Epithelial cell of prostate (primary cell): Measurements from ENCODE around the gene EFCAB6.
A peak's percentile ranks its signal among the peaks of the same experiment; 100 is the strongest.

ENCODE experiments used
- DNase-seq: peaks from one replicate; pipeline ENCODE4 v3.0.0-alpha.2; 2011; ENCODE audit warnings: low read depth, low spot score
- H3K27ac ChIP-seq: fragments of 450-650 bp; 2 replicates; pipeline ENCODE4 v1.5.1; 2017; ENCODE audit warnings: mild to moderate bottlenecking

Gene EFCAB6

DNA sequence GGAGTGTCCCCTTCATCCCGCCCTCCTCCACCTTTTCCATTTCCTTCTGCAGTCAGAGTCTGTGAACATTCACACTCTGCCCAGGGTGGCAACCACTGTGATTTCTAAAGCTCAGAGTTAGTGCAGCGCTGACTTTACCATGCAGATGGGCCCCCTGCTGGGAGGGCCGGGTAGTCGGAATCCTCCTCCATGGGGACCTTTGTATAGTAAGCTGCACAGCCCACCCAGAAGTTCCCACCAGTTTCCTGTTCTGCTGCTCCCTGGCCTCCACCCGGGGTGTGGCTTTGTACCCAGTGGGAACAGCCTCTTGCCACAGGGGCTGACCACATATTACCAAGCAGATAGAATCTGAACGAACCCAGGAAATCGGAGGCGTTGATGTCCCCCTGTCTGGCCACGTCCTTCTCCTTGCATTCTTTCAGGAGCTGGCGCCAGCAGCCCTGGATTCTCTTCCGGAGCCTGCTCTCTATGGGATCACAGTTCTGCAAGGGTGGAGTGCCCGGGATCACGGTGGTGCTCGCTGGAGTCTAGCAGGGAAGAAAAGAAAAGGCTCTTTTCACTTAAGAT, 275.0 kb downstream of the EFCAB6 start:
- no peak overlapping the region for H3K27ac ChIP-seq
- no peak for DNase-seq

DNA sequence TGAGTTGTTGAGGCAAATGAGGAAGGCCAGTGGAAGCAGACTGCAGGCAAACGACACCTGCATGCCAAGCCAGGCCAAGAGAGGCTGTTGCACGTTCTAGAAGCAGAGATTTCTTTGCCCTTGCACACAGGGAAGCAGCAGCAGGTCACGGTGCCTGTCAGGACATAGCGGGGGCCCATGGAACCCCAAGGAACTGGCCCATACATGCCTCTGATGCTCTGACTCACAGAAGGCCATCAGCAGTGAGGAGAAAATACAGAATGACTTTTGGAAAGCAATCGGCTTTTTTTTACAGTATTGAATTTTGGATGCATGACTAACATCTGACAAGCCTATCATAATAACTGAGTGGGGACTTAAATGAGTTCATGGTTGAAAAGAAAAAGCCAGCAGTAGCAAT, 276.4 kb downstream of the EFCAB6 start:
- H3K27ac ChIP-seq, result peak overlapping the region; percentile 23
- DNase-seq, result peak; percentile 51

DNA sequence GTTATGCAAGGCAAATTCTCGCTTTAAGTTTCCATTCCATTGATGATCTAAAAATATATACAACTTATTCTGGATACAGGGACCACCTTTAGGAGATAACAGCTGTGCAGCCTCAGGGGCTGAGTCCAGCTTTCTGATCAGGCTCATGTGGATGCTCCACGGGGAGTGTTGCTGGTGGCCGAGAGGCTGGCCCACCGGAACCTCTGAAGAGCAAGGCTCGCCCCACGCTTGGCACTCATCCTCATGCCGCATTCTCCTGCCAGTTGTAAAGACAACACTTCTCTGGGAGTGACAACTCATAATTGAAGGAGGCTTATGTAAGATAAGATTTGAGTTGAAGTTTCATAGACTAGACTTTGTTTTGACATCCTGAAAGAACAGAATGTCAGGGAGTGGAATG, 276.8 kb downstream of the EFCAB6 start:
- no peak for DNase-seq
- H3K27ac ChIP-seq, result peak overlapping the region; percentile 23

DNA sequence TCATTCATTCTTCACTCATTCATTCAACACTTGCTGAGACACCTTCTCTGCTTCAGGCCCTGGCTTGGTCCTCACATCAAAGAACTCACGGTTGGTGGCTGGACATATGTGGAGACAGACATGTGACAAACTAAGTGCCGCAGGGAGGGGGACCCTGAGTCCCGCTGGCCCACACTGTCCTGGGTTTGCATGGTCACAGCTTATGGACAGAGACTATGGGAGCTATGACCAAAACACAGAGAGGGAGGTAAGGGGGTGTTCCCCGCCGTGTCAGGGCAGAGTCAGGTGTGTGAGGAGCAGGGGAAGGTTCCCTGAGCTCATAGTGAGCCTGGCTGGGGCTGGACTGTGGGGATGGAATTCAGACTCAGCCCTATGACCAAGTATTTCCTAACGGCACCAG, 277.2 kb downstream of the EFCAB6 start:
- H3K27ac ChIP-seq, result no peak overlapping the region
- DNase-seq, result no peak

DNA sequence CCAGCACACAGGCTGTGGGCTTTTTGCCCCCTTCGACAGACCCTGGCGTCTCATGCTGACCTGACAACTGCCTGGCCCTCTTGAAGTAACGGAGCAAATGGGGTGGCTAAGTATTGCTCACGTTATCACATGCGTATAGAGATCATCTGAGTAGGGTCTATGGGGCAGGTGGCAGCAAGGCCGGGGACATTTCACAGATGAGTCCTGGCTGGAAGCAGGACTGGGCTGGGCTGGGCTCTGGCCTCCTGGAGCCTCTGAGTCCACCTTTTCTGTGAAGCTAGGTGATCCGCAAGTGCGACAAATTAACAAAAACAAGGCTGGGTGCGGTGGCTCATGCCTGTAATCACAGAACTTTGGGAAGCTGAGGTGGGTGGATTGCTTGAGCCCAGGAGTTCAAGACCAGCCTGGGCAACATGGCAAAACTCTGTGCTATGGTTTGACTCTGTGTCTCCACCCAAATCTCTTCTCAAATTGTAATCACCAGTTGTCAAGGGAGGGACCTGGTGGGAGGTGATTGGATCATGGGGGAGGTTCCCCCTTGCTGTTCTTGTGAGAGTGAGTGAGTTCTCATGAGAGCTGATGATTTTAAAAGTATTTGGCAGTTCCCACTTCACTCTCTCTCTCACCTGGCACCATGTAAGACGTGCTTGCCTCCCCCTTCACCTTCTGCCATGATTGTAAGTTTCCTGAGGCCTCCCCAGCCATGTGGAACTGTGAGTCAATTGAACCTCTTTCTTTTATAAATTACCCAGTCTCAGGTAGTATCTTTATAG, 278.3 kb downstream of the EFCAB6 start:
- DNase-seq, result no peak
- no peak overlapping the region for H3K27ac ChIP-seq

DNA sequence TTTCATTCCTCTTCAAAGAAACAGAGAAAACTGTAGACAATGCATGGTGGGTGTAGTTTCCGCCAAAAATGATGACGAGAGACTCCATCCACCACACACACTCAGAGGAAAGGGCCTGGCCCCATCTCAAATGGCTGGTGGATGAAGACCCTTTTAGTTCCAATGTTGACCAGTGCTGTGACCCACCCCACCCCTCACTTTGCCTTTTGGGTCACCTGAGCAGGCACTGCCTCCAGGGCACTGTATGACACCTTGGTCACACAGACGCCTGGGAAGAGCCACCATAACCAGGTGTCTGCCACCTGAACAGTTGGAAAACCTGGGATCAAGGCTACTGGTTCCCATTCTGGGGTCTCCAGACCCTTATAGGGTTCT, 279.0 kb downstream of the EFCAB6 start:
- no peak for DNase-seq
- H3K27ac ChIP-seq, result no peak overlapping the region

DNA sequence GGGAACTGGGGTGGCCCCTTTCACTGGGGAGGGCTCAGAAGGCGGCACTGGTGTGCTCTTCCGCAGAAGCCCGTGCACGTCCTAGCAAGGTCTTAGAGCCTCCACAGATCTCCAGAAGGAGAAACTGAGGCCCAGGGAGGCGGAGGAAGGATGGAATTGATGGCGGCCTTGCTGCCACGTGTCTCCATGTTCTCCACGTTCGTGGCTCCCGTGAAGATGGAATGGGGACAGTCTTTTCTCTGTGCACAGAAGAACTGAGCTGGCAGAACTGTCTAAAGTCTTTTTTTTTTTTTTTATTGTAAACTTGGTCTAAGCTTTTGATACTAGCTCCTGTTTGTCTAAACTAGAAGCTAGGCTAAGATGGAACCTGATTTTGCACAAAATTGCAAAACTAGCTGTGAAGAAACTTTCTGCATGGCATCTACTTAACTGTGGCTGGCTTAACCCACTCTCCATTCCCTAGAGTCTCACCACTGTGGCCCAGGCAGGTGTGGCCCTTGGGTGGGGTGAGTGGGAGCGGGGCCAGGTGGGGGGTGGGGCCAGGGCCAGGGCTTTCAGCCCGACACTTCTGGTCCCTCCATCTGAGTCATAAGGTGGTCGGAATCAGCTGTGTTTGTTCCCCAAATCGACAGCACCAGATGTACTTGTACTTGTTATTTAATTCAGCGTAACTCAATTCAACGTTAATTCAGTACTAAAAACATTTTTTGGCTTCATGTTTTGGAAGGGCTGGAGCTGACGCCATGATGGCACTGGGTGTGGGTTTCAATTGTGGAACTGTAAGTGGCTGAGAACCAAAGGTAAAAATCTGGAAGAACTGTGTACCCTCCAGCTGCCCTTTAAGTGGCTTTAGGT, 279.6 kb downstream of the EFCAB6 start:
- no peak overlapping the region for H3K27ac ChIP-seq
- DNase-seq, result no peak

DNA sequence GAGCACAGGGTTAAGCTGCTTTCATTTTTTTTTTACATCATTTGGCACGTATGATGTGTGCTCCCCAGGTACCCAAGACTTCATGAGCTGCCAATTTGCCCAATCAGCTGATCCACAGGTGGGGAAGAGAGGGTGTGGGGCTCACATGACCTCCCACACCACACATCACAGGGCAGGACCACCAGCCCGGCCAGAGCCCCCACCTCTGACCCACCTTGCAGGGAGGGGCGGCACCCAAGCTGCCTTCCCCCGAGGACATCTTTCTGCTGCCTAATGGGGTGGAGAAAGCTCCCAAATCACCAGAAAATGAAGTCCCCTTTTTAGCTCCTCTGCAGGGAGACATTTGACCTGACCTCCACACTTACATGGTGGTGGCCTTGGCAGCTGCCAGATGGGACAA, 280.5 kb downstream of the EFCAB6 start:
- no peak overlapping the region for H3K27ac ChIP-seq
- DNase-seq, result no peak

DNA sequence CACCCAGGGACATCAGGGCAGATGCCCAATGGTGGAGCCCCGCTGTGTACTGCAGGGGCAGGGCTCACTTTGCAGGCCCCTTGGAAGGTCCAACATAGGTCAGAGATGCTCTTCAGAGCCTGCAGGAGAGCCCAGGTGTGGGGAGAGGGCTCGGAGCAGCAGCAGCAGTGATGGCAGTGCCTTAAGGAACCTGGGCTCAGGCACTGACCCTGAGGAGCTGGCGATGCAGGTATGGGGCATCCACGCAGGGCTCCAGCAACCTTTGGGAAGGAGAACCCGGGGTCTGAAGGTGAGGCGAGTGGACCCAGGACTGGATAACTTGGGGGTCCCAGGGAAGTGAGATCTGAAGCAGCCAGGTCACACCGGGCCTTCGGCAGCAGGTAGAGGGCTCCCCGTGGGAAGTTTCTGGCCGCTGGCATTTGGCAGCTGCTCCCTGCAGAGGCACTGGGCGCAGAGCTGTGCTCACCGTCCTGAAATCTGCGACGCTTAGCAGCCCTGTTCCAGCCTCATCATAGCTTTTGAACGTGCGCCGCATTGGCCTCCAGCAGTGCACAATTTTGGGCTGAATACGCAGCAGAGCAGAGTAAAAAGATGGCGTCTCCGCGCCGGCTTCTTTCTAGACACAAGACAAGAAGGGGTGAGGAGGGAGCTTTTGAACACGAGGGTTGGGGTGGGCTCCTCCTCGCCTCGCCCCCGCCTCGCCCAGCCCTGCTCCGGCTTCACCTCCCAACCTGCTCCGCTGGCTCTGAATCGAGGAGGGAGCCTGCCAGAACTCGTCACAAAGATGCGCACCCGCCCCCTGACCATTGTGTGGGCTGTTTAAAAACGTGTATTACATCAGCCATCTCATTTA, 281.5 kb downstream of the EFCAB6 start:
- no peak for DNase-seq

DNA sequence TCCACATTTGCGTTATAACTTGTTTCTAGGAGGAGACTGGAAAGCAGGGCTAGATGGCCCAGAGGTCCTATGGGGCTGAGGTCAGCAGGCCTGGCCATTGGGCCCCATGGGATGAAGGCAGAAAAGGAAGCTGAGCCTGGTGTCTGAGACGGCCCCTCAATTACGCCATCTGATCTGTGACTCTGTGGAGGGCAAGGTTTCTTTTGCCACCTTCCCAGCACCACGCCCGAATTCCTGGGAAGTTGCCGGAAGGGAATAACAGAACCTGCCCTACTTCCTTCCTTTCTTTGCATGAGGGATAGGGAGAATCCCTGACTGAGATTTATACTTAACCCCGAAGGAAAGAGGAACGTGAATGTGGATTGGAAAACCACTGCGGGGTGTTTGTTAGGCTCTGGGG, 282.2 kb downstream of the EFCAB6 start:
- DNase-seq, result no peak
- H3K27ac ChIP-seq, result peak overlapping the region; percentile 45

More for the DNA sequence above, 281.5 kb downstream of the EFCAB6 start:
- peak overlapping the region; percentile 45 for H3K27ac ChIP-seq

DNA sequence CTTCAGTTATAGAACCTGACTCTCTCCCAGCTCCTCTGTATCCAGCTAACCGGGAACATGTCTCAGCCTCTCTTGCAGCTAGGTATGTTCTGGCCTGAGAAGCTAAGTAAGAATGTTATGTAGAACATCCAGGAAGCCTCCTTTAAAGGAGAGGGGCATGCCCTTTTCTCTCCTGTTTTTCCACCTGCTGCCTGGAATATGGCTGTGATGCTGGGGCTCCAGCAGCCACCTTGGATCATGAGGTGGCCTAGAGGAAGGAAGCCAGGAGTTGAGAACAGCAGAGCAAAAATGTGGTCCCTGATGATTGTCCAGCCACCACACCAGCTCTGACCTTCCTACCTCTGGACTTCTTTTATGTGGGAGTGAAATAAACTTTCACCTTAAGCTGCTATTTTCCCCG, 282.6 kb downstream of the EFCAB6 start:
- no peak overlapping the region for H3K27ac ChIP-seq
- DNase-seq, result no peak

DNA sequence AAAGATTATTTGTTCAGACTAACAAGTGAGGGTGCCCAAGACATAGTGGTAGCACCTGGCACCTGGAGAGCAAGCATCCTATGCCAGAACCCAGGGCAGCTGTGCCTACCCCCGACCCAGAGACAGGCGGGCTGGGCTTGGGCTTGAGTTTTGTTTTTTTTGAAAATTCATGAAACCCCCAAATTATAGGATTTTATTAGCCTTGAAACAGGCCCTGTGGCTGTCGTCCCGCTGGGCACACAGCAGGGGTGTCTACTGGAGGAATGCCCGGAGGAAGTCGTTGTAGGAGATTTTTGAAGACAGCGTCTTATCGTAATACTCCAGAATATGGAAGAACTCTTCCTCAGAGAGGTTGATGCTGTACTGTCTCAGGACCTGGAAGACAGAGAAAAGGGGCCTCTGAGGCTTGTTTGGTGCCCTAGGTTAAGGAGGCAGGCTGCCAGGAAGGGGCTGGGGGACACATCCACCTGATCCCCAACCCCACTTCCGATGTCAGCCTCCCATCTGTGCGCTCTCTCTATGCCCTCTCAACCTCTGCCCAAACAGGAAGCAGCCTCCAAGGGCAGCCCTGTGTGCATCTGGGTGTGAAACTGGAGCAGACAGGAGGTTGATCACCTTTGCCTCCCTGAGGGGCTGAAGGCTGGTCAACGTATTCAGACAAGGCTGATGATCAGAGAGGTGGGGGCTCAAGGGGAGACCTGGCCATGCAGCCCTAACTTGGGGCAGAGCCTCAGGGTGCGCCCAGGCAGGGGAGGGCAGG, 283.3 kb downstream of the EFCAB6 start:
- no peak overlapping the region for H3K27ac ChIP-seq
- DNase-seq, result no peak

DNA sequence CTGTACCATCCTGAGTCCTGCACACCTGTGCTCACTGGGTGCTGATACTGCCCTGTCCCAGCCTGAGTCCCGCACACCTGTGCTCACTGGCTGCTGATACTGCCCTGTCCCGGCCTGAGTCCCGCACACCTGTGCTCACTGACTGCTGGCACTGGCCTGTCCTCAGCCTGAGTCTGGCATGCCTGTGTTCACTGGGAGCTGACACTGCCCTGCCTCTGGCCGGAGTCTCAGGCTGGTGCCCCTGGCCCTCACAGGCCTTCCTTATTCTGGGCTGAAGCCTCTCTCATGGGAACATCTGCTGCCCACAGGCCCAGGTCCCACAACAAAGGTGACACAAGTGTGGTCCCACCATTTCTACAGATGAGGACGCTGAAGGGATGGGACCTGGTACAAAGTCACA, 285.2 kb downstream of the EFCAB6 start:
- no peak overlapping the region for H3K27ac ChIP-seq
- no peak for DNase-seq

DNA sequence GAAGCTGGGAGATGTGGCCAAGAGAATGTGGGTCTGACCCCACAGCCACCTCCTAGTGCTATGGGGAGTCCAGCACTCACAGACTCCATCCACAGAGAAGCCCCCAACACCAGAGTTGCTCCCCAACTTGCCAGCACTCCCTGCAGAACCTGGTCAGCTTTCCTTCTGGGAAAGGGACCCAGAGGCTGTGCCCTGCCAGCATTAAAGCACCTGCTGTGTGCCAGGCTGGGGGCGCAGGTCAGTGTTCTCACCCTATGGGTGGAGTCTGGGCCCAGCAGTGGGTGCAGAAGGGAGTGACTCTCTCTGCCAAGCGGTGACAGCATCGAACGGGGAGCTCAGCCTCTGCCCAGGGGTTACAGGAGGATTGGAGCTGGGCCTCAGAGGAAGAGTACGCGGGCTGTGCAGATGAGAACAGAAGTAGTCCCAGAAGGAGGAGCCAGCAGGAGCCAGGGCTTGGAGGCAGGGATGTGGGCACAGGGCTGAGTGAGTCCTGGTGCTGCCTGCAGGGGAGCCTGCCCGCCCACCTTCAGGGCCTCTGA, 285.9 kb downstream of the EFCAB6 start:
- H3K27ac ChIP-seq, result no peak overlapping the region
- no peak for DNase-seq

DNA sequence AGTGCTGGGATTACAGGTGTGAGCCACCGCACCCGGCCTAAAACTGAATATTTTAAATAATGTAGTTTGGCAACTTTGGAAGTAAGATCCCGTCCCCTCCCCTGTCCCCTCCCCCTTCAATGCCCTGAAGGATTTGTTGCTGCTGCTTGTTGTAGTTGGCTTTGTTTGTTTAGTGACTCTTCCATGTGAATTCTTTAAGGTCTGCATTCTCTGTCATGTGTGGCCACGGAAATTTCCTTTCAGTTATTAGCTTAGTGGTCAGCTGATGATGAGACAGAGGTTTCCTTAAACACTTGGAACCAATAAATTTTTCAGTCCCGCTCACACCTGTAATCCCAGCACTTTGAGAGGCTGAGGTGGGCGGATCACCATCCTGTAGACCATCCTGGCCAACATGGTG, 290.4 kb downstream of the EFCAB6 start:
- peak overlapping the region; percentile 22 for H3K27ac ChIP-seq

DNA sequence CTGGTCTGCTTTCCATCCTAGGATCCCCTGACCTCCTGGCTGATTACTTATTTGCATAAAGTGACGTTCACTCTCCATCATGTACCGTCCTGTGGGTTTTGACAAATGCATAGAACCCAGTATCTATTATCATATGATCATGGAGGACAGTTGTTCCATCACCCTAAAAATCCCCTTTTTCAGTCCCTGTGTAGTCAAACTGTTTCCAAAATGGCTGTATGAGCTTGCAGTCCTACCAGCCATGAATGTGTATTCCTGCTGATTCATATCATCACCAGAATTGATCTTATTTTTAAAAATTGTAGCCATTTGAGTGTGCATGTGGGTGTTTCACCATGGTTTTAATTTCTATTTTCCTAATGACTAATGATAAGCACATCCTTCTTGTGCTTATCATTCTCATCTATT, 291.5 kb downstream of the EFCAB6 start:
- H3K27ac ChIP-seq, result peak overlapping the region; percentile 10
- no peak for DNase-seq

More for the DNA sequence above, 290.4 kb downstream of the EFCAB6 start:
- peak; percentile 79 for DNase-seq

DNA sequence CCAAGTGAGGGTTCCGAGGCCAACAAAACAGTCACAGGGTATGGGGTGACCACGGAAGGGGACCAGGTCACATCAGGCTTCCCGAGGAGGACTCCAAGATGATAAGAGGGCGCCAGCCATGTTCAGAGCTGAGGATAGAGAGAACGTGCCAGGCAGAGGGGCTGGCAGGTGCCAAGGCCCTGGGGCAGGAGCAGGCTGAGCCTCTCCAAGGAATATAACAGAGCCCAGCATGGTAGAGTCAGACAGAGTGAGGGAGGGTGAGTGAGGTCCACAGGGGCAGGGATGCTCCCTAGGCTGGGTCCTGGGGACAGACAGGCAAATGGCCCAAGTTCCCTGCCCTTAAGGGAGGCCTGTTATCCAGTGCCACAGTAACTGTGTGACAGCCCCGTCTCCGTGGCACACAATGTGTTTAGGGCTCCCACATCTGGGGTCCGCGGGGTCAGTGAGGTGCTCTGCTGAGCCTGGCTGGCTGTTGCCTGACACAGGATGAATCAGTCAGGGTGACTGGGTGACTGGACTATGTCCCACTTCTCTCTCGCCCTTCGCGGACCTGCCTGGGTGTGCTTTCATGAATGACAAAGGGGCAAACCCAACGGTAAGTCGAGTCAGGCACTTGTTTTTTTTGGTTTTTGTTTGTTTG, 295.0 kb downstream of the EFCAB6 start:
- no peak overlapping the region for H3K27ac ChIP-seq
- DNase-seq, result no peak

DNA sequence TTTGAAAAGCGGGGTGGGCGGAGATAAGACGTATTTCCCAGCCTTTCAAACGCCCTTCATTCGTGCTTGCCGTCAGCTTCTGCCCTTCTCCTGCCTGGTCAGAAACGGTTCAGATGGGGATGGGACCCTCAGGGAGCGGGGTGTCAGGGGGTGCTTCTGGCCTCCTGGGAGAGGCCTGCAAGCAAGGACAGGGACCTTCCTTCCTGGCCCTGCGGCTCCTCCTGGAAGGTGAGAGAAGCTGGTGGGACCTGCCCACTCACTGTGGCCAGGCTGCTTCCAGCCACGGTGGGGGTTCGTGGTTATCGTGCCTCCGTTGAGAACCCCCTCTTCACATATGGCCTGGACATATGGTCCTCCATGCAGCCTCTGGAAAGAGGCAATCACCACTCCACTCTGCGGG, 295.7 kb downstream of the EFCAB6 start:
- no peak for DNase-seq

DNA sequence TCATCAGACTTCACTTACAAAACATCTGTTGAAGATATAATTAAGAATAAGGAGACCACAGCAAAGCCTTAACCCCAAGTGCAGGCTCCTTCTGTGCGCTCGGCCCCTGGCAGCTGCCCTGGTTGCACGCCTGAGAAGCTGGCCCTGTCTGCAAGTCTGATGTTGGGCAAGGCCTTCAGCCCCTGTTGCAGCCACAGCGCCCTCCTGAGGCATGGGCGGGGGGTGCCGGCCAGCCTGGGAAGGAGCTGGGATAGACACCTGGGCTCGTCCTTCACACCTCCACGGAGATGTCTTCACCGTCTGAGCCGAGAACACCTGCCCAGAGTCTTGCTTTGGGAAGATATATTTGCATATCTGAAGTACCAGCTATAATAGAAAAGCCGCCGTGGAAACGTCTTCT, 296.2 kb downstream of the EFCAB6 start:
- H3K27ac ChIP-seq, result no peak overlapping the region
- DNase-seq, result no peak

More for the DNA sequence above, 295.7 kb downstream of the EFCAB6 start:
- no peak overlapping the region for H3K27ac ChIP-seq
